Measurements from ENCODE around the gene SUCLA2.

SUCLA2 gene

GRCh38 chr13:48001114-48001881, at the start of gene SUCLA2:
TSS of gene SUCLA2 (minus strand) at chr13:48001273. CDS start at chr13:48001269, 4 bp downstream.
- peak within 1 kb of the TSS; percentile 84 to 99 for H3K4me3 ChIP-seq (ENCODE audit: low read depth in 1 of 2, low read length in 2 of 2)
- H3K4me1 ChIP-seq (ENCODE audit: control insufficient read depth in 1 of 2, insufficient read depth in 2 of 2, low read length in 2 of 2) = peaks cover 6 to 10% of the 10 kb centered on the region in 2 donors
- H3K9me3 ChIP-seq (ENCODE audit: control insufficient read depth in 1 of 2, low read length in 2 of 2) = no peaks in the 10 kb centered on the region
- H3K9ac ChIP-seq (ENCODE audit: low read depth in 1 of 2, low read length in 2 of 2) = peak within 1 kb of the TSS; percentile 88 to 99
- H3K27me3 ChIP-seq (ENCODE audit: control insufficient read depth in 1 of 2, insufficient read depth in 2 of 2, low read length in 2 of 2) = no peaks in the 10 kb centered on the region
- peaks cover 0 to 5% of the 10 kb centered on the region in 2 donors for H3K36me3 ChIP-seq (ENCODE audit: control insufficient read depth in 1 of 2, insufficient read depth in 2 of 2, low read length in 2 of 2)
- H3K27ac ChIP-seq (ENCODE audit: low read depth, low read length) = peak within 1 kb of the TSS; percentile 53

- no peak overlapping the region for H3K27ac ChIP-seq (ENCODE audit: low read depth, low read length)
- peaks cover 16 to 41% of the 10 kb centered on the region in 2 donors for H3K36me3 ChIP-seq (ENCODE audit: control insufficient read depth in 1 of 2, insufficient read depth in 2 of 2, low read length in 2 of 2)
Measured at GRCh38 chr13:48050550-48050949, 49.5 kb upstream of the SUCLA2 start.

DNA sequence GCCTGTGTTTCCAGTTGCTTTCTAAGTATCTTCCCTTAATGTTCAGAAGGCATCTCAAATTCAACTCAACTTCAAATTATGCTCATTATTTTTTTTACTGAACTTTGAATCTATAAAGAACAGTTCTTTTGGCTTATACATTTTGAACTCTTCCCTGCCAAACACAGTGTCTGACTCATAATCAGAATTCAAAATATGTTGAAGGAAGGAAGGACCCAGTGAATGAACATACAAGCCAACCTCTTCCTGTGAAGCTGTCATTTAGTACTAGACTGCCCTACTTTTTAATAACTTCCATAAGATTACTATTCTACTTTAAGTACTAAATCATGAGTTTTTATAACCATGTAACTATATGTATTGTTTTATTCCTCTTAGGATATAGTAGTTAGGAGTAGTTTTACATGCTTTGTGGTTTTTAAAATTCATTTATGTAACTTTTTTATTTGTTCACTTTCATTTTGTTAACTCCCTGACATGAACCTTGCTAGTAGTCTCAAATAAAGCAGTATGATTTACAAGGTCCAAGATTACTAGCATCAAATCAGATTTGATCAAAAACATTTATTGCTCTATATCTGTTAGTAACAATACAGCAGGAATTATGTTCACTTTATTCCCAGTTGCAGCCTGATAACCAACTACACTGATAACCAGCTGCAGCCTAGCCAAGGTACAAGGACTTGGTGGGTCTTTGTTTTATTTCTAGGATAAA, 42.9 kb upstream of the SUCLA2 start:
- H3K27ac ChIP-seq (ENCODE audit: low read depth, low read length) = no peak overlapping the region
- no peaks in the 10 kb centered on the region for H3K27me3 ChIP-seq (ENCODE audit: control insufficient read depth in 1 of 2, insufficient read depth in 2 of 2, low read length in 2 of 2)
- H3K4me3 ChIP-seq (ENCODE audit: low read depth in 1 of 2, low read length in 2 of 2) = no peak overlapping the region
- H3K9ac ChIP-seq (ENCODE audit: low read depth in 1 of 2, low read length in 2 of 2) = no peak overlapping the region
- peaks cover 3 to 17% of the 10 kb centered on the region in 2 donors for H3K36me3 ChIP-seq (ENCODE audit: control insufficient read depth in 1 of 2, insufficient read depth in 2 of 2, low read length in 2 of 2)
- peaks cover 0 to 2% of the 10 kb centered on the region in 2 donors for H3K9me3 ChIP-seq (ENCODE audit: control insufficient read depth in 1 of 2, low read length in 2 of 2)
- peaks cover 22 to 25% of the 10 kb centered on the region in 2 donors for H3K4me1 ChIP-seq (ENCODE audit: control insufficient read depth in 1 of 2, insufficient read depth in 2 of 2, low read length in 2 of 2)

More at GRCh38 chr13:48050550-48050949, 49.5 kb upstream of the SUCLA2 start:
- Histone ChIP-seq H3K9me3 (ENCODE audit: control insufficient read depth in 1 of 2, low read length in 2 of 2) (no peaks in the 10 kb centered on the region), H3K4me3 (ENCODE audit: low read depth in 1 of 2, low read length in 2 of 2) (no peak overlapping the region), H3K4me1 (ENCODE audit: control insufficient read depth in 1 of 2, insufficient read depth in 2 of 2, low read length in 2 of 2) (no peaks in the 10 kb centered on the region), H3K27me3 (ENCODE audit: control insufficient read depth in 1 of 2, insufficient read depth in 2 of 2, low read length in 2 of 2) (no peaks in the 10 kb centered on the region), H3K9ac (ENCODE audit: low read depth in 1 of 2, low read length in 2 of 2) (no peak overlapping the region)

DNA sequence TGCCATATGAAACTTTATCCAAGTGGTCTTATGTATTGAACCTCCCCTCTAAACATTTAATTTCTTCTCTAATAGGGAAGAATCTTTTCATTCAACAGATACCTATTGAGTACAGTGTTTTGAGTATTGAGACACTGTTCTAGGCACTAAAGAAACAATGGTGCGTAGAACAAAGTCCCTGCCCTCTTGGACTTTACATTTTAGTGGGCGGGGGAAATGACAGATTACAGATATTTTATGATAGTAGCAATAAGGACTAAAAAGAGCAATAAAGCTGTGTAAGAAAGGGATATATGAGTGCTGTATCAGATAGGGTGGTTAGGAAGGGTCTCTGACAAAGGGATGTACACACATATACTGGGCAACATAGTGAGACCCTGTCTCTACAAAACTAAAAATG, 41.8 kb upstream of the SUCLA2 start:
- Histone ChIP-seq H3K27ac (ENCODE audit: low read depth, low read length) (no peak overlapping the region), H3K4me3 (ENCODE audit: low read depth in 1 of 2, low read length in 2 of 2) (no peak overlapping the region), H3K27me3 (ENCODE audit: control insufficient read depth in 1 of 2, insufficient read depth in 2 of 2, low read length in 2 of 2) (no peaks in the 10 kb centered on the region), H3K36me3 (ENCODE audit: control insufficient read depth in 1 of 2, insufficient read depth in 2 of 2, low read length in 2 of 2) (peaks cover 2 to 14% of the 10 kb centered on the region in 2 donors), H3K4me1 (ENCODE audit: control insufficient read depth in 1 of 2, insufficient read depth in 2 of 2, low read length in 2 of 2) (peaks cover 28 to 29% of the 10 kb centered on the region in 2 donors), H3K9me3 (ENCODE audit: control insufficient read depth in 1 of 2, low read length in 2 of 2) (peaks cover 0 to 2% of the 10 kb centered on the region in 2 donors), H3K9ac (ENCODE audit: low read depth in 1 of 2, low read length in 2 of 2) (no peak overlapping the region)

GRCh38 chr13:48040896-48041295, 39.8 kb upstream of the SUCLA2 start:
- H3K4me3 ChIP-seq (ENCODE audit: low read depth in 1 of 2, low read length in 2 of 2) = no peak overlapping the region
- peaks cover 0 to 2% of the 10 kb centered on the region in 2 donors for H3K9me3 ChIP-seq (ENCODE audit: control insufficient read depth in 1 of 2, low read length in 2 of 2)
- H3K36me3 ChIP-seq (ENCODE audit: control insufficient read depth in 1 of 2, insufficient read depth in 2 of 2, low read length in 2 of 2) = peaks cover under 1 to 14% of the 10 kb centered on the region in 2 donors
- no peaks in the 10 kb centered on the region for H3K27me3 ChIP-seq (ENCODE audit: control insufficient read depth in 1 of 2, insufficient read depth in 2 of 2, low read length in 2 of 2)
- no peak overlapping the region for H3K27ac ChIP-seq (ENCODE audit: low read depth, low read length)
- no peak overlapping the region for H3K9ac ChIP-seq (ENCODE audit: low read depth in 1 of 2, low read length in 2 of 2)
- peaks cover 36 to 37% of the 10 kb centered on the region in 2 donors for H3K4me1 ChIP-seq (ENCODE audit: control insufficient read depth in 1 of 2, insufficient read depth in 2 of 2, low read length in 2 of 2)

GRCh38 chr13:48040049-48040448, 39.0 kb upstream of the SUCLA2 start:
- Histone ChIP-seq H3K36me3 (ENCODE audit: control insufficient read depth in 1 of 2, insufficient read depth in 2 of 2, low read length in 2 of 2) (peaks cover 2 to 14% of the 10 kb centered on the region in 2 donors), H3K9me3 (ENCODE audit: control insufficient read depth in 1 of 2, low read length in 2 of 2) (peaks cover 0 to 2% of the 10 kb centered on the region in 2 donors), H3K27me3 (ENCODE audit: control insufficient read depth in 1 of 2, insufficient read depth in 2 of 2, low read length in 2 of 2) (no peaks in the 10 kb centered on the region), H3K4me3 (ENCODE audit: low read depth in 1 of 2, low read length in 2 of 2) (no peak overlapping the region), H3K9ac (ENCODE audit: low read depth in 1 of 2, low read length in 2 of 2) (no peak overlapping the region), H3K27ac (ENCODE audit: low read depth, low read length) (no peak overlapping the region), H3K4me1 (ENCODE audit: control insufficient read depth in 1 of 2, insufficient read depth in 2 of 2, low read length in 2 of 2) (peaks cover 36 to 37% of the 10 kb centered on the region in 2 donors)

DNA sequence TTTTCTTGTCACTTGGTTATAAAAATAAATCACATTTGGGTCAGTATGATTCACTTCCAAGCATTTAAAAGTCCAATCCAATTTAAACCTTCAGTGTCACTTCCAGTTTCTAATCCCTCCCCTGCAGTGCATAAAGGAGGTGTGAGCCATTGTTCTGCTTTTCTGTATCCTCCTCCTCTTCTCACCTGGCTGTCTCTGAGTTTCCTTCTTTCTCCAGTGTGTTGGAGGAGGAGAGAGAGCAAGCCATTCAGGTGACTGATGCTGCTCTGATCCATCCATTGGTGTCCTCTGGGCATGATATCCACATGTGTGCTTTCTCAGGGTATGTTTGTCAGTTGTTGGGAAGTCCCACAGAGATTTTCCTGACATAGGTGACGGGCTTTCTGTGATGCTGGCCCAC, 37.7 kb upstream of the SUCLA2 start:
- Histone ChIP-seq H3K27me3 (ENCODE audit: control insufficient read depth in 1 of 2, insufficient read depth in 2 of 2, low read length in 2 of 2) (no peaks in the 10 kb centered on the region), H3K36me3 (ENCODE audit: control insufficient read depth in 1 of 2, insufficient read depth in 2 of 2, low read length in 2 of 2) (peaks cover 2 to 14% of the 10 kb centered on the region in 2 donors), H3K4me1 (ENCODE audit: control insufficient read depth in 1 of 2, insufficient read depth in 2 of 2, low read length in 2 of 2) (peaks cover 33 to 37% of the 10 kb centered on the region in 2 donors), H3K9me3 (ENCODE audit: control insufficient read depth in 1 of 2, low read length in 2 of 2) (peaks cover 0 to 2% of the 10 kb centered on the region in 2 donors), H3K4me3 (ENCODE audit: low read depth in 1 of 2, low read length in 2 of 2) (peak overlapping the region in 1 of 2 donors; percentile 85), H3K27ac (ENCODE audit: low read depth, low read length) (peak overlapping the region; percentile 96), H3K9ac (ENCODE audit: low read depth in 1 of 2, low read length in 2 of 2) (peak overlapping the region in 1 of 2 donors; percentile 28)

DNA sequence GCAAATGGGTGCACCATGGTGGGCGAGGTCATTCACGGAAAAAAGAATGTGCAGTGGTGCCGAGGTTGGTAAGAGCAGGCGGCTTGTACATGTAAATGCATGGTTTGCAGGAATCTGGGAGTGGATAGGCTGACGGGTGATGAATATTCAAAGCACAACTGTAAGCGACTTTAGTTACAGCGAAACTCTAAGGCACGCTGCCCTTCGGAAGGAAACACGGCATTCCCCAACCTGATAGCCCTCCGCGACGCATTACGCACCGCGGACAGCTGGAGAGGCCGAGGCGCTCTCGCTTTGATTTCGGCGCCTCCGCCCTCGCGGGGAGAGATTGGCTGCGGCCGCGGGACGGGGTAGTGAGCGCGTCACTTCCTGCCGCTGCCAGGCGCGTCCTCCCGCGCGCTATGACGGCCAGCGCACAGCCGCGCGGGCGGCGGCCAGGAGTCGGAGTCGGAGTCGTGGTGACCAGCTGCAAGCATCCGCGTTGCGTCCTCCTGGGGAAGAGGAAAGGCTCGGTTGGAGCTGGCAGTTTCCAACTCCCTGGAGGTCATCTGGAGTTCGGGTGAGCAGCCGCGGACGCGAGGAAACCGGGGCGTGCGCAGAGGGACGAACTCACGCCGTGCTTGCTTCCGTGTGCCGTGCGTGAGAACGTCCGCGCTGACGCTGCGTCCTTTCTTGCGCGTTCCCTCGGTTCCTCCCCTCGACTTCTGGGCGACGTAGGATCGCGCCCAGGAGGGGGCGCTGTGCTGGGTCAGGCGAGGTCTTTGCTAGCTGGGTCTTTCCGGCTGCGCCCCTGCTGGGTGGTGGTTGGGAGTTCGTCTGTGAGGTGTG, 36.5 kb upstream of the SUCLA2 start, which contains the start of gene NUDT15:
TSS of gene NUDT15 (plus strand) at position 381 of the 828 bp plus-strand sequence. CDS start at position 402, 21 bp downstream.
- peak within 1 kb of the TSS; percentile 62 to 90 for H3K9ac ChIP-seq (ENCODE audit: low read depth in 1 of 2, low read length in 2 of 2)
- H3K27me3 ChIP-seq (ENCODE audit: control insufficient read depth in 1 of 2, insufficient read depth in 2 of 2, low read length in 2 of 2) = no peaks in the 10 kb centered on the region
- H3K4me1 ChIP-seq (ENCODE audit: control insufficient read depth in 1 of 2, insufficient read depth in 2 of 2, low read length in 2 of 2) = peaks cover 23 to 27% of the 10 kb centered on the region in 2 donors
- H3K27ac ChIP-seq (ENCODE audit: low read depth, low read length) = peak within 1 kb of the TSS; percentile 96
- H3K4me3 ChIP-seq (ENCODE audit: low read depth in 1 of 2, low read length in 2 of 2) = peak within 1 kb of the TSS; percentile 81 to 85
- peaks cover 2 to 3% of the 10 kb centered on the region in 2 donors for H3K9me3 ChIP-seq (ENCODE audit: control insufficient read depth in 1 of 2, low read length in 2 of 2)
- peaks cover 2 to 14% of the 10 kb centered on the region in 2 donors for H3K36me3 ChIP-seq (ENCODE audit: control insufficient read depth in 1 of 2, insufficient read depth in 2 of 2, low read length in 2 of 2)

GRCh38 chr13:48029859-48030258, 28.8 kb upstream of the SUCLA2 start:
- no peaks in the 10 kb centered on the region for H3K4me1 ChIP-seq (ENCODE audit: control insufficient read depth in 1 of 2, insufficient read depth in 2 of 2, low read length in 2 of 2)
- H3K9ac ChIP-seq (ENCODE audit: low read depth in 1 of 2, low read length in 2 of 2) = no peak overlapping the region
- H3K36me3 ChIP-seq (ENCODE audit: control insufficient read depth in 1 of 2, insufficient read depth in 2 of 2, low read length in 2 of 2) = peaks cover 0 to 8% of the 10 kb centered on the region in 2 donors
- H3K4me3 ChIP-seq (ENCODE audit: low read depth in 1 of 2, low read length in 2 of 2) = no peak overlapping the region
- H3K27ac ChIP-seq (ENCODE audit: low read depth, low read length) = no peak overlapping the region
- H3K27me3 ChIP-seq (ENCODE audit: control insufficient read depth in 1 of 2, insufficient read depth in 2 of 2, low read length in 2 of 2) = no peaks in the 10 kb centered on the region
- H3K9me3 ChIP-seq (ENCODE audit: control insufficient read depth in 1 of 2, low read length in 2 of 2) = peaks cover 5 to 13% of the 10 kb centered on the region in 2 donors
